ELF-1 (cell line): ENCODE results near the gene BIRC2.

Experiments used
- DNase-seq: peaks from one replicate; pipeline ENCODE4 v3.0.0-alpha.2; 2016; ENCODE audit warnings: low read depth, low spot score

Gene BIRC2

GRCh38 chr11:102375720-102376399 lies 28.8 kb downstream of the BIRC2 start:
- no peak for DNase-seq

DNA sequence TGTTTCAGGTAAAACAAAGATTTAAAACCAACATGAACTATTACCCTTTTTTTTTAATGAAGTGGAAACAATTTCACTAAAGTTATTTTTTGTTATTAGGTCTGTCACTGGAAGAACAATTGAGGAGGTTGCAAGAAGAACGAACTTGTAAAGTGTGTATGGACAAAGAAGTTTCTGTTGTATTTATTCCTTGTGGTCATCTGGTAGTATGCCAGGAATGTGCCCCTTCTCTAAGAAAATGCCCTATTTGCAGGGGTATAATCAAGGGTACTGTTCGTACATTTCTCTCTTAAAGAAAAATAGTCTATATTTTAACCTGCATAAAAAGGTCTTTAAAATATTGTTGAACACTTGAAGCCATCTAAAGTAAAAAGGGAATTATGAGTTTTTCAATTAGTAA lies 30.9 kb downstream of the BIRC2 start:
- DNase-seq, result no peak

- DNase-seq, result no peak
Observed at GRCh38 chr11:102378818-102379217, 31.8 kb downstream of the BIRC2 start.

DNA sequence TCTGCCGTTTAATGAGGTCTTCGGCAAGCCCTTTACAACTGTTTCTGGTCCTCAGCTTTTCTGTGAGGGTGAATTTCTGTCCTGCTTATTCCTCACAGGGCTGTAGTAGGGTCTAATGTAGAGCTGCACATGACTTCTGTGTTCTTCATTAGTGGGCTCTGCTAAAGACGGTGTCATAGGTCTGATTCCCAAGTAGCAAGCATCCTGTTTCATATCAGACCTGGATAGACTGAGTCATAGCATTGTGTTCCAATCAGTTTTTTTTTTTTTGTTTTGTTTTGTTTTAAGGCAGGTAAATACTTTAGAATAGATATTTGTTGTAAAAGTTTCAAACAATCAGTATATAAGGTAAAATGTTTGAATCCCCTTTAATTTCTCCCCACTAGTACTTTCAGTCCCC lies 35.4 kb downstream of the BIRC2 start:
- no peak for DNase-seq

- DNase-seq, result no peak
Observed at GRCh38 chr11:102383839-102384238, 36.8 kb downstream of the BIRC2 start.

GRCh38 chr11:102384419-102385079 lies 37.5 kb downstream of the BIRC2 start:
- DNase-seq, result no peak

GRCh38 chr11:102385085-102386007 lies 38.3 kb downstream of the BIRC2 start:
- no peak for DNase-seq

DNA sequence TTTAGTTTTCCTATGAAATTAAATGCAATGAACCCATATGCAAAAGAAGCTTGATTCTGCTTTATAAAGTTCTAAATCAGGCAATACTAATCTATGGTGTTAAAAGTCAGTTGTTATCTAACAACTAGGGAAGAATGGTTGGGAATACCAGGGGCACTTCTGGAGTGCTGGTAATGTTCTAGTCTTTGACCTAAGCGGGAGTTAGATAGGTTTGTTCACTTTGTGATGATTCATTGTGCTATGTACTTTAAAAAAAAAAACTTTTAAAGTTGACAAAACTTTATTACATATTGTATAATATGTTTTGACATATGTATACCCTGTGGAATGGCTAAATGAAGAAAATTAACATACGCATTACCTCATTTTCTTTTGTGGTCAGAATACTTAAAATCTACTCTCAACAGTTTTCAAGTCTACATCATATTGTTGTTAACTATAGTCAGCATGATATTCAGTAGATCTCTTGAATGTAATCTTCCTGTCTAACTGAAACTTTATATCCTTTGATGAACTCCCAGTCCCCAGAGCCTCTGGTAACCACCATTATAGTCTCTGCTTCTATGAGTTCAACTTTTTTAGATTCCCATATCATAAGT lies 39.2 kb downstream of the BIRC2 start:
- no peak for DNase-seq

DNA sequence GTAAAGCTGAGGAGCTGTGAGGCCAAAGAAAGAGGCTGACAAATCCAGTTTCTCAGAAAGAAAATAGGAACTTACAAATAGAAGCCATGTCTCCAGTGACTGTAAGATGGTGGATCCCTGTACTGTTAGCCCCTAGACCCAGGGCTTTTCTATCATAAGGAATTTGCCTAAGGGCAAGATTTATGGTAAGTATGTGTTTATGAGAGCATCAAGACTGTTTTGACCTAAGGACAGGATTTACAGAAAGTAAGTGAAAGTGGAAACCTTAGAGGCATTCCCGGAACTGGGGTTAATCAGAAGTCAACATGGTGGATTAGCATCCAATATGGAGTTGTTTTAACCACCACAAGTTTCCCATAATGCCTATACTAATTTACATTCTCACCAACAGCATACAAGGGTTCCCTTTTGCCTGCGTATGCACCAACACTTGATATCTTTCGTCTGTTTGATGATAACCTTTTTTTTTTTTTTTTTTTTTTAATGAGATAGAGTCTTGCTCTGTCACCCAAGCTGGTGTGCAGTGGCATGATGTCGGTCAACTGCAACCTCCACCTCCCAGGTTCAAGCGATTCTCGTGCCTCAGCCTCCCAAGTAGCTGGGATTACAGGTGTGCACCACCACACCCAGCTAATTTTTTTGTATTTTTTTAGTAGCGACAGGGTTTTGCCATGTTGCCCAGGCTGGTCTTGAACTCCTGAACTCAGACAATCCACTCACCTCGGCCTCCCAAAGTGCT lies 40.2 kb downstream of the BIRC2 start:
- DNase-seq, result no peak

GRCh38 chr11:102389253-102389652 lies 42.2 kb downstream of the BIRC2 start:
- DNase-seq, result no peak

DNA sequence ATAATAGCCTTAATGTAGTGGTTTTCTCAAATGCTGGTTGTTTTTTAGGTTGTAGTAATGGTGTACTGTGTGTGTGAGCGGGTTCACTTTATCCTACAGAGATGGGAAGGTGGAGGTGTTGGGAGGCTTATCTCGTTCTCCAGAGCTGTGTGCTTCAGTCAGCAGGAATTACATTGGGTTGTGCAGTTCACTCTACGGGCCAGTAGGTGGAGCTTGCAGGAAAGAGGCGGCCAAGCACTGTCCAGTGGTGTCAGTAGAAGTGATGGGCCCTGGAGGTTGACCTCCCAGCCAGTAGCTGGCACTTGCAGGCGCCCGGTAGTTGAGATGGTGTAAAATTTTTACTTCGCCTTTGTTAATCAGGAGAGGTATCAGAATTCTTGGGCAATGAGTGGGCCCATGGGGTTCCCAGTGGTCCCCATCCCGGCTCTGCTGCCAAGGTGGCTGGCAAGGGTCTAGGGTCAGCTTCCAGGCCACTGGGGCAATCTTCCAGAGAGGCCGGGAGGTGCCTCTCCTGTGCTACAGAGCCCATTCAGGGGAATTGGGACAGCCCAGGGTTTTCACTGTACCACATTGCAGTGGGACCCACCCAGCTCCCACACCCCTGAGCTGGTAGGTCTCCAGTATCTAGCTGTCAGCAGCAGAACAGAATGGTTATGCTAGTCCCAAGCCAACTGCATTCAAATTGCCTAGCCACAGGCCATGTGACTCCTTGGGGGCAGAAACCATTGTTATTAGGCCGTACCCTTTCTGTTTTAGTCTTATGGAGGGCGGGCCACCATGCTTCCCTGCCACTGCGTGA lies 43.9 kb downstream of the BIRC2 start:
- peak; percentile 88 for DNase-seq

DNA sequence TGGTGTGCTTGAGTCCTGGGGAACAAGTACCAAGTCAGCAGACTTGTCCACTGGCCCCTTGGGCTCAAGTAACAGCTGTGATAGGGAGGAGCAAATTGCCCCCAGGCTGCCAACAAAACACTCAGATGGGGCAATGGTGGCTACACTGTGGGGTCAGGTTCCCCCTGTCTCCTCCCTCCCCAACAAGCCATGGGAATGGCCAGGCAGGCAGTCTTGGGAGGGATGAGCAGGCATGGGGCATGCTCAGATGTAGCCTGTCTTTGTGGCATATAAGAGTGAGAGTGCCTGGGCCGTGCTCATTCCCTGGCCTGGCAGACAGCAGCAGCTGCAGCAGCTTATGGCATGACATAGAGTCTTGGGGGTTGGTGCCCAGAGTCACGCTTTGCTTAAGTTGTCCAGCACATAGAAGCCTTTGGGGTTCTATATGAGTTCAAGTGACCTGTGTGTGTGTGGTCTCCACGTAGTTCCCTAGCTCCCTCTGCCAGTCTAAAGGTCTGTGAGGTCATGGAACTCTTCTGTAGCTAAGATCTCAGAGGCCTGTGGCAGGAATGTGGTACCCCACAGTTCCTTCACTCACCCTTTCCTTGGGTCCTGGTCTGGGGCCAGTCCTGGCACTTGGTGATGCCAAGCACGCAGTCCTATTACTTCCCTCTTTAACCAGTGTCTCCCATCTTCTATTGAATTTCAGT lies 44.7 kb downstream of the BIRC2 start:
- DNase-seq, result no peak

DNA sequence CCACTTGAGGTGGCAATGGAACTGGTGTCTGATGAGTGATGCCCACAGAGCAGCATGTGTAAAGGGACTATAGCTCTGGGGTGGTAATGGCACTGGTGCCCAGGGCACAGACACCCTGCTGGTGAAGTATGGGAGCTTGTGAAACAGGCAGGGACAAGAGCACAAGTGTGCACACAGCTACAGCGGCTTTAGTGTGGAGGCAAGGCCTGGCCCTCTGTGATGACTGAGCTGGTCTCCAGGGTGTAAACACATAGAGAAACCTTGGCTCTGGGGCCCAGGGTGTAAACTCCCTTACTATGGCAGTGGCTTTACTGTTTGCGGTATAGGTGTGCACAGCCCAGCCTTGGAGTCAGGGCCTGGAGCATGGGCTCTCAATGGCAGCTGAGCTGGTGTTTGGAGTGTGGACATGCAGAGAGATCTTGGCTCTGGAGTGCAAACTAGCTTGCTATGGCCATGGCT lies 46.3 kb downstream of the BIRC2 start:
- DNase-seq, result no peak

DNA sequence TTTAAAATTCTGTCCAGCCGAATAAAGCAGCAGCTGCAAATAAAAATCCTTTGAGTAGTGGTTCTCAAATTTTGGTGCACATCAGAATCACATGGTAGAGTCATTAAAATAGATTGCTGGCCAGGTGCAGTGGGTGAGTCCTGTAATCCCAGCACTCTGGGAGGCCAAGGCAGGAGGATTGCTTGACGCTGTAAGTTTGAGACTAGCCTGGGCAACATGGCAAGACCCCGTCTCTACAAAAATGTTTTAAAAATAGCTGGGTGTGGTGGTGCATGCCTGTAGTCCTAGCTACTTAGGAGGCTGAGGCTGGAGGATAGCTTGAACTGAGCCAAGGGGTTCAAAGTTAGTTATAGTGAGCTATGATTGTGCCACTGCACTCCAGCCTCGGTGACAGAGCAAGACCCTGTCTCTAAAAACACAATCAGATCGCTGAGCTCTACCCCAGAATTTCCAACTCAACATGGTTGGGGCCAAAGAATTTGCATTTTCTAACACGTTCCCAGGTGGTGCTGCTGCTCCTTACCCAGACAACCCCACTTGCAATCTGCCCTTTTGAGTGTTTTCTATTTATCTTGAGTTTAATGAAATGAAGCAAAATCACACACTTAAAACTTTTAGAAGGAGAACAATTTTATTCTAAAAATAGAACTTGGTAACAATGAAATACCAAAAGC lies 48.8 kb downstream of the BIRC2 start:
- DNase-seq, result no peak

GRCh38 chr11:102396708-102397563 lies 49.9 kb downstream of the BIRC2 start:
- no peak for DNase-seq

DNA sequence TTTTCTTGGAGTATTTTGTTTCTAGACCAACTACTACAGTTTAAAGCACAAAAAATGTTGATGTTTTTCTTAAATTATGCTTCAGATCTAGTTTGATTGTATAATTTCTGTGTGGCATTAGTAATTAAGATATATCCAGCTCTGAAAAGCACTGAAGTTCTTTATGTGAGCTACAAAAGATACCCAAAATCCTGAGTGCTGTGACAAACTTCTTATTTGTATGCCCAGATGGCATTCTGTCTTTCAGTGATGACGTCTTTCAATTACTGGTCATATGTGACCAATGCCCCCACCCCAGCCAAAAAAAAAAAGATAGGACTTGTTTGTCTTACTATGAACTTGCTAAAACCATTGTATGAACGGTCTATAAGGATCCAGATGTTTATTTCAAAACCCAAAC lies 51.3 kb downstream of the BIRC2 start:
- DNase-seq, result no peak

DNA sequence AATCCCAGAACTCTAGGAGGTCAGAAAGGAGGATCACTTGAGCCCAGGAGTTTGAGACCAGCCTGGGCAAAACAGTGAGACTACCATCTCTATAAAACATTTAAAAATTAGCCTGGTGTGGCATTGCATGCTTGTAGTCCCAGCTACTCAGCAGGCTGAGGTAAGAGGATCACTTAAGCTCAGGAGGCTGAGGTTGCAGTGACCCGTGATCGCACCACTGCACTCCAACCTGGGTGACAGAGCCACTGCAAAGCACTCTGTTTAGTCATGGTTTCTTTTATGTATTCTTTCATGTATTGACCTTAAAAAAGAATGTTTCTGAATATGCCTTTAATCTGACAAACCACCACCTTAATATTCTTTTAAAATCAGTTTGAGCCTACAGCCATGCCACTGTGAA lies 52.2 kb downstream of the BIRC2 start:
- no peak for DNase-seq

- DNase-seq, result no peak
Observed at GRCh38 chr11:102400603-102401002, 53.6 kb downstream of the BIRC2 start.
